Loucy (cell line): ENCODE results near the gene SPIN1.

Source experiments
- H2AFZ ChIP-seq: fragments of 200-600 bp; sonication (generic); 2 replicates; pipeline ENCODE4 v1.6.0; 2016; ENCODE audit warnings: antibody characterized with exemption, mild to moderate bottlenecking, low read length, moderate library complexity
- H3F3A ChIP-seq: fragments of 200-600 bp; 2 replicates; pipeline ENCODE4 v1.6.0; 2016; ENCODE audit warnings: antibody characterized with exemption, low read depth, mild to moderate bottlenecking
- H3K27me3 ChIP-seq: fragments of 200-600 bp; sonication (generic); 2 replicates; pipeline ENCODE4 v1.6.1; 2014; ENCODE audit warnings: low read length, mild to moderate bottlenecking; ENCODE audit not compliant: insufficient read depth, poor library complexity, severe bottlenecking
- H3K36me3 ChIP-seq: fragments of 200-600 bp; sonication (generic); 2 replicates; pipeline ENCODE4 v1.6.1; 2016; ENCODE audit warnings: low read length; ENCODE audit not compliant: insufficient read depth
- H3K4me1 ChIP-seq: fragments of 200-600 bp; sonication (generic); 2 replicates; pipeline ENCODE4 v1.5.1; 2014; ENCODE audit warnings: low read length, mild to moderate bottlenecking; ENCODE audit not compliant: insufficient read depth, poor library complexity, severe bottlenecking
- H3K4me2 ChIP-seq: fragments of 200-600 bp; sonication (generic); 2 replicates; pipeline ENCODE4 v1.6.0; 2014; ENCODE audit warnings: antibody characterized with exemption, low read length, low read depth, mild to moderate bottlenecking; ENCODE audit not compliant: poor library complexity, severe bottlenecking
- H3K4me3 ChIP-seq: fragments of 200-600 bp; sonication (generic); 2 replicates; pipeline ENCODE4 v1.5.1; 2014; ENCODE audit warnings: low read length, mild to moderate bottlenecking, mixed read lengths; ENCODE audit not compliant: poor library complexity, severe bottlenecking
- H3K79me2 ChIP-seq: fragments of 200-600 bp; sonication (generic); 2 replicates; pipeline ENCODE4 v1.6.1; 2014; ENCODE audit warnings: low read length; ENCODE audit not compliant: insufficient read depth
- H3K9ac ChIP-seq: fragments of 200-600 bp; sonication (generic); 2 replicates; pipeline ENCODE4 v1.6.0; 2014; ENCODE audit warnings: mild to moderate bottlenecking, low read depth, low read length, moderate library complexity; ENCODE audit not compliant: poor library complexity, severe bottlenecking
- H3K9me2 ChIP-seq: fragments of 200-600 bp; sonication (generic); replicated peaks from 2 replicates; pipeline ENCODE4 v1.6.1; 2016; ENCODE audit warnings: low read depth, low read length, mixed read lengths
- H3K9me3 ChIP-seq: fragments of 200-600 bp; sonication (generic); 2 replicates; pipeline ENCODE4 v1.6.1; 2014; ENCODE audit warnings: mild to moderate bottlenecking, antibody characterized with exemption, low read length, low read depth; ENCODE audit not compliant: insufficient read depth
- H4K20me1 ChIP-seq: fragments of 200-600 bp; sonication (generic); 2 replicates; pipeline ENCODE4 v1.6.0; 2014; ENCODE audit warnings: antibody characterized with exemption, low read length, mild to moderate bottlenecking; ENCODE audit not compliant: insufficient read depth, poor library complexity, severe bottlenecking
- CTCF ChIP-seq: fragments of 200-600 bp; sonication (generic); conservative IDR thresholded peaks from 2 replicates; pipeline ENCODE4 v1.5.1; 2014; ENCODE audit warnings: mild to moderate bottlenecking, antibody characterized with exemption, low read length
- EZH2phosphoT487 ChIP-seq: fragments of 200-600 bp; IDR thresholded peaks from 2 replicates; pipeline ENCODE4 v1.6.1; 2018; ENCODE audit warnings: antibody characterized with exemption, mild to moderate bottlenecking, moderate library complexity, borderline replicate concordance

The SPIN1 gene

GRCh38 chr9:88433583-88434255, 45.5 kb downstream of the SPIN1 start:
- Histone ChIP-seq H3K4me3 (no peak overlapping the region), H3K27me3 (no peaks in the 10 kb centered on the region), H3K4me2 (no peak overlapping the region), H3K9me3 (no peaks in the 10 kb centered on the region), H3K79me2 (peaks cover 86% of the 10 kb centered on the region), H4K20me1 (peaks cover 61% of the 10 kb centered on the region), H3K9me2 (no peaks in the 10 kb centered on the region), H3K4me1 (peaks cover 19% of the 10 kb centered on the region), H3F3A (peaks cover 8% of the 10 kb centered on the region; the same call in 1 of the 2 replicates), H3K36me3 (peaks cover 69% of the 10 kb centered on the region), H2AFZ (no peak overlapping the region), H3K9ac (no peak overlapping the region)
- no peak for TF ChIP-seq CTCF
- TF ChIP-seq EZH2phosphoT487 = no peak

- no peak for TF ChIP-seq EZH2phosphoT487
- TF ChIP-seq CTCF = no peak
- peak overlapping the region; percentile 3 for H3K9ac ChIP-seq
- H3K9me3 ChIP-seq = no peaks in the 10 kb centered on the region
- no peak overlapping the region for H3K4me3 ChIP-seq
- H3K4me2 ChIP-seq = peak overlapping the region; percentile 23
- H2AFZ ChIP-seq = no peak overlapping the region
- H3K36me3 ChIP-seq = peaks cover 53% of the 10 kb centered on the region
- no peaks in the 10 kb centered on the region for H3K9me2 ChIP-seq
- H4K20me1 ChIP-seq = peaks cover 56% of the 10 kb centered on the region
- peaks cover 83% of the 10 kb centered on the region for H3K79me2 ChIP-seq
- no peaks in the 10 kb centered on the region for H3K27me3 ChIP-seq
- peaks cover 8% of the 10 kb centered on the region; the same call in 1 of the 2 replicates for H3F3A ChIP-seq
- peaks cover 30% of the 10 kb centered on the region for H3K4me1 ChIP-seq
These were observed 47.1 kb downstream of the SPIN1 start for GRCh38 chr9:88435336-88435735.

GRCh38 chr9:88436379-88436778, 48.1 kb downstream of the SPIN1 start:
- Histone ChIP-seq H4K20me1 (peaks cover 54% of the 10 kb centered on the region), H3K36me3 (peaks cover 58% of the 10 kb centered on the region), H3K27me3 (no peaks in the 10 kb centered on the region), H2AFZ (no peak overlapping the region), H3K4me3 (no peak overlapping the region), H3K4me1 (peaks cover 30% of the 10 kb centered on the region), H3K4me2 (no peak overlapping the region), H3K9me2 (no peaks in the 10 kb centered on the region), H3K9ac (no peak overlapping the region), H3K79me2 (peaks cover 89% of the 10 kb centered on the region), H3K9me3 (no peaks in the 10 kb centered on the region), H3F3A (peaks cover 8% of the 10 kb centered on the region; the same call in 1 of the 2 replicates)
- no peak for TF ChIP-seq EZH2phosphoT487
- TF ChIP-seq CTCF = no peak
